ENCODE results near the gene POLD3.

DNA sequence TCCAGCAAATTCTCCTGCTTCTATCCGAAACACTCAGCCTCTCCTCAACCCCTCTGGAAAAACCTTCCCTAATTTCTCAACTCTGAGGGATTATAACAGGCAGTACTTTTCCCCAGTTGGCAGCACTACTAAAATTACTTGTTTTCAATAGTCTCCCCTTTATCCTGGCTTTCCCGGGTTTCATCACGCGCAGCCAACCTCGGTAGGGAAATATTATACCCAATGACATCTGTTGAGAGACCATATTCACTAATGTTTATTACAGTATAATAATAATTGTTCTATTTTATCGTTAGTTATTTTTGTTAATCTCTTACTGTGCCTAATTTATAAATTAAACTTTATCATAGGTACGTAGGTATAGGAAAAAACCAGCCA is 330 bp upstream of the POLD3 start:
- TF ChIP-seq, protein P1, sequence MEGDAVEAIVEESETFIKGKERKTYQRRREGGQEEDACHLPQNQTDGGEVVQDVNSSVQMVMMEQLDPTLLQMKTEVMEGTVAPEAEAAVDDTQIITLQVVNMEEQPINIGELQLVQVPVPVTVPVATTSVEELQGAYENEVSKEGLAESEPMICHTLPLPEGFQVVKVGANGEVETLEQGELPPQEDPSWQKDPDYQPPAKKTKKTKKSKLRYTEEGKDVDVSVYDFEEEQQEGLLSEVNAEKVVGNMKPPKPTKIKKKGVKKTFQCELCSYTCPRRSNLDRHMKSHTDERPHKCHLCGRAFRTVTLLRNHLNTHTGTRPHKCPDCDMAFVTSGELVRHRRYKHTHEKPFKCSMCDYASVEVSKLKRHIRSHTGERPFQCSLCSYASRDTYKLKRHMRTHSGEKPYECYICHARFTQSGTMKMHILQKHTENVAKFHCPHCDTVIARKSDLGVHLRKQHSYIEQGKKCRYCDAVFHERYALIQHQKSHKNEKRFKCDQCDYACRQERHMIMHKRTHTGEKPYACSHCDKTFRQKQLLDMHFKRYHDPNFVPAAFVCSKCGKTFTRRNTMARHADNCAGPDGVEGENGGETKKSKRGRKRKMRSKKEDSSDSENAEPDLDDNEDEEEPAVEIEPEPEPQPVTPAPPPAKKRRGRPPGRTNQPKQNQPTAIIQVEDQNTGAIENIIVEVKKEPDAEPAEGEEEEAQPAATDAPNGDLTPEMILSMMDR (IDR thresholded peaks at IDR 0.05): no peak
- no peak for TF ChIP-seq POLR2A (IDR thresholded peaks at IDR 0.05)

Measured in tibial nerve (tissue), 3 donors.